Measurements from ENCODE around the gene ASIC3.

Gene ASIC3

DNA sequence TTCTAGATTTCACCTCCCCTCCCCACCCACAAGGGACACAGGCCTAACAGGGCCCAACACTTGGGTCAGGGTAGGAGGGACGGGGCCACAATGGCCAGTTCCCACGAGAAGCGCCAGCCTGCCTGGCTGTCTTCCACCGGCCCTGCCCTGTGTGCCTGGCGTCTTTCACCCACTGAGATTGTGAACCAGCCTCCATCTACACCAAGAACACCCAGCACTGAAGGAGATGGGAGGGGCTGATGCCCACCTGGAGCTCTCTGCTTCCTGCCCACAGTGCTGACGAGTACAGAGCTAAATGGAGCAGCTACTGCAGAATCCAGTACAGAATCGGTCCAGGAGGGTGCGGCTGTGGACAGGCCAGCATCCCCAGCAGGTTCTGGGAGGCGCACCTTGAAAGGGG, 2.4 kb upstream of the ASIC3 start:
- in situ Hi-C loops (cut with MboI; ENCODE audit: low sequenced_read_pairs, unreplicated experiment) = no loop called here
- no peak for DNase-seq (ENCODE audit: low spot score)
- no peak for TF ChIP-seq CTCF (IDR thresholded peaks at IDR 0.05; ENCODE audit: borderline replicate concordance, control extremely low read depth, extremely low read depth, insufficient read depth, missing control alignments)

- TF ChIP-seq CTCF (IDR thresholded peaks at IDR 0.05; ENCODE audit: borderline replicate concordance, control extremely low read depth, extremely low read depth, insufficient read depth, missing control alignments) = no peak
- in situ Hi-C loops (cut with MboI; ENCODE audit: low sequenced_read_pairs, unreplicated experiment) = no loop called here
- DNase-seq (ENCODE audit: low spot score) = no peak
Measured at GRCh38 chr7:151046603-151047573, 1.4 kb upstream of the ASIC3 start.

- in situ Hi-C loops (cut with MboI; ENCODE audit: low sequenced_read_pairs, unreplicated experiment) = no loop called here
- DNase-seq (ENCODE audit: low spot score) = no peak
- no peak for TF ChIP-seq CTCF (IDR thresholded peaks at IDR 0.05; ENCODE audit: borderline replicate concordance, control extremely low read depth, extremely low read depth, insufficient read depth, missing control alignments)
Measured at GRCh38 chr7:151048911-151049463, 656 bp downstream of the ASIC3 start.

DNA sequence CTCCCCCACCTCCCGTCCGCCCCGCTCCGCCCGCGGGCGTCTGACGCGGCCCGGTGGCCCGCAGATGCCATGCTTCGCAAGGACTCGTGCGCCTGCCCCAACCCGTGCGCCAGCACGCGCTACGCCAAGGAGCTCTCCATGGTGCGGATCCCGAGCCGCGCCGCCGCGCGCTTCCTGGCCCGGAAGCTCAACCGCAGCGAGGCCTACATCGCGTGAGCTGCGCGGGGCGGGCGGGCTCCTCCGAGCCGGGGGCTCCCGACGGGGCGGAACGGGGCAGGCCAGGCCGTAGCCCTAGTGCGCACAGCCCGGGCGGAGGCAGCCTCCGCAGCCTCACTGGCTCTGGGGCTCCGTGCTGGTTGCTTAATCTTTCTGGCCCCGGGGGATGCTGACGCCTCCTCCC, 2.8 kb downstream of the ASIC3 start:
- DNase-seq (ENCODE audit: low spot score) = no peak
- in situ Hi-C loops (cut with MboI; ENCODE audit: low sequenced_read_pairs, unreplicated experiment) = no loop called here
- no peak for TF ChIP-seq CTCF (IDR thresholded peaks at IDR 0.05; ENCODE audit: borderline replicate concordance, control extremely low read depth, extremely low read depth, insufficient read depth, missing control alignments)

- no peak for TF ChIP-seq CTCF (IDR thresholded peaks at IDR 0.05; ENCODE audit: borderline replicate concordance, control extremely low read depth, extremely low read depth, insufficient read depth, missing control alignments)
Measured at GRCh38 chr7:151053096-151053495, 4.8 kb downstream of the ASIC3 start.

DNA sequence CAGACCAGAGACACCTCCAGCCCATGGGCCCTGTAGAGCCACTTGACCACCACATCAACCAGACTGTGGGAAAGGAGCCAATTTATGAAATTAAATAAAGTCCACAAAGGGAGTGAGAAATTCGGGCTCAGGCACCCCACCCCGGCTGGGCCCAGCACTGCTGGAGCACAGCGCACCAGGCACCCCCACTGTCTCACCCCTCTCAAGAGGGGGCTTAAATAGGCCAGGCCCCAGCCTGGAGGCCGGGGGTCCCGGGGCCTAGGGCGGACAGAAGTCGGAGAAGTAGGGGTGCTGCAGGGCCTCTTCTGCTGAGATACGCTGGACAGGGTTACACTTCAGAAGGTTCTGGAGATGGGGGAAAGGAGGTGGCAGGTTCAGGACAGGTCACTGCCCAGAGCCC, 5.4 kb downstream of the ASIC3 start:
- no peak for DNase-seq (ENCODE audit: low spot score)
- in situ Hi-C loops (cut with MboI; ENCODE audit: low sequenced_read_pairs, unreplicated experiment) = no loop called here
- TF ChIP-seq CTCF (IDR thresholded peaks at IDR 0.05; ENCODE audit: borderline replicate concordance, control extremely low read depth, extremely low read depth, insufficient read depth, missing control alignments) = no peak

More at GRCh38 chr7:151053096-151053495, 4.8 kb downstream of the ASIC3 start:
- in situ Hi-C loops (cut with MboI; ENCODE audit: low sequenced_read_pairs, unreplicated experiment) = no loop called here
- DNase-seq (ENCODE audit: low spot score) = no peak

Data from GM13976 (cell line).